Measurements from ENCODE around the gene ADGRF4.

The ADGRF4 gene

GRCh38 chr6:47700596-47700995, 2.2 kb downstream of the ADGRF4 start:
- H3K4me3 ChIP-seq (ENCODE audit: low read length): no peak overlapping the region
- DNase-seq (ENCODE audit: low read depth): no peak
- TF ChIP-seq, protein P1, sequence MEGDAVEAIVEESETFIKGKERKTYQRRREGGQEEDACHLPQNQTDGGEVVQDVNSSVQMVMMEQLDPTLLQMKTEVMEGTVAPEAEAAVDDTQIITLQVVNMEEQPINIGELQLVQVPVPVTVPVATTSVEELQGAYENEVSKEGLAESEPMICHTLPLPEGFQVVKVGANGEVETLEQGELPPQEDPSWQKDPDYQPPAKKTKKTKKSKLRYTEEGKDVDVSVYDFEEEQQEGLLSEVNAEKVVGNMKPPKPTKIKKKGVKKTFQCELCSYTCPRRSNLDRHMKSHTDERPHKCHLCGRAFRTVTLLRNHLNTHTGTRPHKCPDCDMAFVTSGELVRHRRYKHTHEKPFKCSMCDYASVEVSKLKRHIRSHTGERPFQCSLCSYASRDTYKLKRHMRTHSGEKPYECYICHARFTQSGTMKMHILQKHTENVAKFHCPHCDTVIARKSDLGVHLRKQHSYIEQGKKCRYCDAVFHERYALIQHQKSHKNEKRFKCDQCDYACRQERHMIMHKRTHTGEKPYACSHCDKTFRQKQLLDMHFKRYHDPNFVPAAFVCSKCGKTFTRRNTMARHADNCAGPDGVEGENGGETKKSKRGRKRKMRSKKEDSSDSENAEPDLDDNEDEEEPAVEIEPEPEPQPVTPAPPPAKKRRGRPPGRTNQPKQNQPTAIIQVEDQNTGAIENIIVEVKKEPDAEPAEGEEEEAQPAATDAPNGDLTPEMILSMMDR (conservative IDR thresholded peaks at IDR 0.05; ENCODE audit: low read depth, low read length): no peak

- no peak for DNase-seq (ENCODE audit: low read depth)
- no peak overlapping the region for H3K4me3 ChIP-seq (ENCODE audit: low read length)
- TF ChIP-seq, protein P1 (conservative IDR thresholded peaks at IDR 0.05; ENCODE audit: low read depth, low read length): no peak
These were observed 3.0 kb downstream of the ADGRF4 start for GRCh38 chr6:47701363-47701762.

DNA sequence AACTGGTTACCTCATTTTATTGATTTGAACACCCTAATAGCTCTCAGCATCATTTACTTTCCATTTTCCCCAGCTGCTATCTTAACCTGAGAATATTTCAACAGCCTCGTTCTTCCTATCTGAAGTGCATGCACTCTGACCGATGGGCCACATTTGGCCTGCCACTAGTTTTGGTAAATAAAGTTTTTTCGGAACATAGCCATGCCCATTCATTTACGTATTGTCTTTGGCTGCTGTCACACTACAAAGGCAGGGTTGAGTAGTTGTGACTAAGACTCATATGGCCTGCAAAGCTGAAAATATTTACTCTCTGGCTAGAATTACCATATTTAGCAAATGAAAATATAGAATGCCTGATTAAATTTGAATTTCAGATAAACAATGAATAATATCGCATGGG, 10.8 kb downstream of the ADGRF4 start:
- TF ChIP-seq, protein P1 (conservative IDR thresholded peaks at IDR 0.05; ENCODE audit: low read depth, low read length): no peak
- no peak for DNase-seq (ENCODE audit: low read depth)

GRCh38 chr6:47710295-47710694, 11.9 kb downstream of the ADGRF4 start:
- no peak overlapping the region for H3K4me3 ChIP-seq (ENCODE audit: low read length)
- DNase-seq (ENCODE audit: low read depth): no peak
- TF ChIP-seq, protein P1 (conservative IDR thresholded peaks at IDR 0.05; ENCODE audit: low read depth, low read length): no peak

More for the DNA sequence above, 10.8 kb downstream of the ADGRF4 start:
- no peak overlapping the region for H3K4me3 ChIP-seq (ENCODE audit: low read length)

GRCh38 chr6:47713200-47713599, 14.8 kb downstream of the ADGRF4 start:
- H3K4me3 ChIP-seq (ENCODE audit: low read length): no peak overlapping the region
- TF ChIP-seq, protein P1 (conservative IDR thresholded peaks at IDR 0.05; ENCODE audit: low read depth, low read length): no peak
- no peak for DNase-seq (ENCODE audit: low read depth)

DNA sequence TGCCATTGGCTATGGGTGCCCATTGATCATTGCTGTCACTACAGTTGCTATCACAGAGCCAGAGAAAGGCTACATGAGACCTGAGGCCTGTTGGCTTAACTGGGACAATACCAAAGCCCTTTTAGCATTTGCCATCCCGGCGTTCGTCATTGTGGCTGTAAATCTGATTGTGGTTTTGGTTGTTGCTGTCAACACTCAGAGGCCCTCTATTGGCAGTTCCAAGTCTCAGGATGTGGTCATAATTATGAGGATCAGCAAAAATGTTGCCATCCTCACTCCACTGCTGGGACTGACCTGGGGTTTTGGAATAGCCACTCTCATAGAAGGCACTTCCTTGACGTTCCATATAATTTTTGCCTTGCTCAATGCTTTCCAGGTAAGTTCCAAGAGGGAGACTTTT, 16.4 kb downstream of the ADGRF4 start:
- no peak overlapping the region for H3K4me3 ChIP-seq (ENCODE audit: low read length)
- DNase-seq (ENCODE audit: low read depth): no peak
- TF ChIP-seq, protein P1 (conservative IDR thresholded peaks at IDR 0.05; ENCODE audit: low read depth, low read length): no peak

GRCh38 chr6:47715782-47716181, 17.4 kb downstream of the ADGRF4 start:
- no peak overlapping the region for H3K4me3 ChIP-seq (ENCODE audit: low read length)
- TF ChIP-seq, protein P1 (conservative IDR thresholded peaks at IDR 0.05; ENCODE audit: low read depth, low read length): no peak
- no peak for DNase-seq (ENCODE audit: low read depth)

Measured in retinal pigment epithelial cell (primary cell).